Frontal cortex (tissue), 4 donors: ENCODE data around the gene CD160. TPM values are rescaled to one million over a fixed set of nuclear protein-coding genes. Genes with fewer than 3 reads are reported as not detected.
"Not testable (repeated sequence)": the region's sequence is repeated elsewhere in the genome, so short reads cannot be mapped to it uniquely, and the experiment has no call there.

Source experiments
- DNase-seq, 2 donors: peaks; one replicate each; pipeline ENCODE4 v3.0.0; 2012; ENCODE audit warnings: low spot score in 2 of 2
- FAIRE-seq: peaks from 2 replicates; lab custom pipeline; 2012; peaks lifted over from hg19 to GRCh38; lab: Jason Lieb, UNC
- total RNA-seq: library from RNA; depleted of rRNA; stranded (reverse); fragments of >200 nt; gene quantifications from one replicate; pipeline ENCODE4 v1.2.3, GENCODE V29; 2014
- donor health status: control.
- donor health status: control.
- donor health status: control.

The CD160 gene
- total RNA-seq, 1 donor from 2014 or later: not detected

GRCh38 chr1:145707183-145707867, 12.0 kb upstream of the CD160 start, which contains the start of gene PDZK1:
Gene PDZK1, minus strand, starts transcription at chr1:145707368. Its CDS starts 19,347 bp downstream, at chr1:145688021.
- no peak for DNase-seq
- no peak for FAIRE-seq

- FAIRE-seq: no peak
- no peak for DNase-seq
Measured at GRCh38 chr1:145708063-145708462, 11.2 kb upstream of the CD160 start.

GRCh38 chr1:145710291-145711027, 8.8 kb upstream of the CD160 start:
- FAIRE-seq: no peak
- DNase-seq: no peak

- DNase-seq (no peak), FAIRE-seq (no peak)
Measured at GRCh38 chr1:145711213-145711651, 8.1 kb upstream of the CD160 start.

GRCh38 chr1:145714524-145715111, 4.7 kb upstream of the CD160 start:
- DNase-seq (no peak), FAIRE-seq (no peak)

GRCh38 chr1:145716641-145717345, 2.5 kb upstream of the CD160 start:
- FAIRE-seq (no peak), DNase-seq (no peak)

- no peak for FAIRE-seq
- no peak for DNase-seq
Measured at GRCh38 chr1:145717833-145718232, 1.5 kb upstream of the CD160 start.

- not testable (repeated sequence) for FAIRE-seq
Measured at GRCh38 chr1:145718465-145718864, 834 bp upstream of the CD160 start.

GRCh38 chr1:145720556-145720877, 1.2 kb downstream of the CD160 start:
- no peak for DNase-seq
- FAIRE-seq: no peak

More at GRCh38 chr1:145718465-145718864, 834 bp upstream of the CD160 start:
- not testable (repeated sequence) for DNase-seq

GRCh38 chr1:145720878-145721671, 1.8 kb downstream of the CD160 start:
- FAIRE-seq (no peak), DNase-seq (peak; percentile 25 to 69)

- FAIRE-seq, DNase-seq: not testable (repeated sequence)
Measured at GRCh38 chr1:145726193-145726592, 6.9 kb downstream of the CD160 start.

GRCh38 chr1:145729196-145729595, 9.9 kb downstream of the CD160 start:
- FAIRE-seq (no peak), DNase-seq (no peak)

- DNase-seq (no peak), FAIRE-seq (no peak)
Measured at GRCh38 chr1:145729666-145730436, 10.6 kb downstream of the CD160 start.

GRCh38 chr1:145730467-145730866, 11.2 kb downstream of the CD160 start:
- FAIRE-seq (no peak), DNase-seq (no peak)

GRCh38 chr1:145730900-145731299, 11.6 kb downstream of the CD160 start:
- DNase-seq: no peak
- FAIRE-seq: no peak

- DNase-seq (no peak), FAIRE-seq (no peak)
Measured at GRCh38 chr1:145736191-145736590, 16.9 kb downstream of the CD160 start.

- FAIRE-seq: no peak
- no peak for DNase-seq
Measured at GRCh38 chr1:145740269-145740668, 21.0 kb downstream of the CD160 start.

GRCh38 chr1:145747398-145748247, 28.3 kb downstream of the CD160 start:
- DNase-seq (no peak), FAIRE-seq (no peak)
